GM23338 (cell line): ENCODE data around the gene TMEM150A. TPM values are rescaled to one million over a fixed set of nuclear protein-coding genes. Genes with fewer than 3 reads are reported as not detected.

Experiments
- ATAC-seq: fragments of 200-7000 bp; cut with Tn5 transposase; 3 replicates; pipeline ENCODE4 v1.9.1; 2020
- DNase-seq: peaks from one replicate; pipeline ENCODE4 v3.0.0-alpha.2; 2015; ENCODE audit warnings: low spot score
- H2AFZ ChIP-seq: fragments of 200-600 bp; sonication (generic); 2 replicates; pipeline ENCODE4 v1.8.0; 2016; ENCODE audit warnings: antibody characterized with exemption, mild to moderate bottlenecking, moderate library complexity
- H3F3A ChIP-seq: fragments of 200-600 bp; sonication (generic); replicated peaks from 2 replicates; pipeline ENCODE4 v1.8.0; 2017; ENCODE audit warnings: antibody characterized with exemption, mixed run types, low read depth
- H3K27ac ChIP-seq: fragments of 200-600 bp; sonication (generic); 2 replicates; pipeline ENCODE4 v1.6.1; 2016; ENCODE audit warnings: low read depth
- H3K27me3 ChIP-seq: fragments of 200-600 bp; sonication (generic); 2 replicates; pipeline ENCODE4 v1.8.0; 2016; ENCODE audit warnings: mild to moderate bottlenecking, mixed run types, moderate library complexity; ENCODE audit not compliant: insufficient read depth
- H3K36me3 ChIP-seq: fragments of 200-600 bp; sonication (generic); 2 replicates; pipeline ENCODE4 v1.8.0; 2016; ENCODE audit warnings: mild to moderate bottlenecking; ENCODE audit not compliant: insufficient read depth
- H3K4me1 ChIP-seq: fragments of 200-600 bp; sonication (generic); 2 replicates; pipeline ENCODE4 v1.8.0; 2016; ENCODE audit warnings: mild to moderate bottlenecking, moderate library complexity; ENCODE audit not compliant: insufficient read depth
- H3K4me2 ChIP-seq: fragments of 200-600 bp; sonication (generic); 2 replicates; pipeline ENCODE4 v1.7.1; 2017; ENCODE audit warnings: mixed run types
- H3K4me3 ChIP-seq: fragments of 200-600 bp; sonication (generic); 2 replicates; pipeline ENCODE4 v1.6.1; 2016; ENCODE audit warnings: mixed run types
- H3K79me2 ChIP-seq: fragments of 200-600 bp; sonication (generic); replicated peaks from 2 replicates; pipeline ENCODE4 v1.8.0; 2017; ENCODE audit warnings: mild to moderate bottlenecking; ENCODE audit not compliant: insufficient read depth
- H3K9me2 ChIP-seq: fragments of 200-600 bp; sonication (generic); 2 replicates; pipeline ENCODE4 v1.8.0; 2017; ENCODE audit not compliant: insufficient read depth
- H4K20me1 ChIP-seq: fragments of 200-600 bp; sonication (generic); replicated peaks from 2 replicates; pipeline ENCODE4 v1.8.0; 2017; ENCODE audit warnings: mild to moderate bottlenecking; ENCODE audit not compliant: insufficient read depth
- H3K27ac Mint-ChIP-seq: 2 replicates; pipeline ENCODE4 v1.8.0; 2020; ENCODE audit warnings: inconsistent platforms, mild to moderate bottlenecking, moderate library complexity, mixed read lengths
- H3K27me3 Mint-ChIP-seq: 3 replicates; pipeline ENCODE4 v1.8.0; 2022; ENCODE audit warnings: low read depth, mild to moderate bottlenecking, moderate library complexity, mixed read lengths, inconsistent platforms; ENCODE audit not compliant: insufficient read depth, poor library complexity
- H3K36me3 Mint-ChIP-seq: 3 replicates; pipeline ENCODE4 v1.8.0; 2021; ENCODE audit warnings: low read depth, mild to moderate bottlenecking, inconsistent platforms, moderate library complexity, mixed read lengths
- H3K4me1 Mint-ChIP-seq: 3 replicates; pipeline ENCODE4 v1.8.0; 2020; ENCODE audit warnings: mild to moderate bottlenecking, inconsistent platforms, mixed read lengths
- H3K4me3 Mint-ChIP-seq: 3 replicates; pipeline ENCODE4 v1.8.0; 2021; ENCODE audit warnings: moderate library complexity, mild to moderate bottlenecking, inconsistent platforms, mixed read lengths
- H3K9me3 Mint-ChIP-seq: 3 replicates; pipeline ENCODE4 v1.8.0; 2020; ENCODE audit warnings: moderate library complexity, mild to moderate bottlenecking, inconsistent platforms, mixed read lengths
- CREB1 ChIP-seq: fragments of 250-450 bp; sonication (Bioruptor Pico); IDR thresholded peaks from 2 replicates; pipeline ENCODE4 v1.5.0; 2020; ENCODE audit warnings: low read depth, mild to moderate bottlenecking, moderate library complexity
- JUNB ChIP-seq: IDR thresholded peaks from one replicate; pipeline ENCODE4 v1.6.1; 2016; ENCODE audit warnings: antibody characterized with exemption; ENCODE audit not compliant: unreplicated experiment
- NANOG ChIP-seq: IDR thresholded peaks from 2 replicates; pipeline ENCODE4 v1.6.1; 2016; ENCODE audit warnings: antibody characterized with exemption, borderline replicate concordance
- POLR2AphosphoS5 ChIP-seq: IDR thresholded peaks from 2 replicates; pipeline ENCODE4 v1.6.1; 2016; ENCODE audit warnings: antibody characterized with exemption, low read depth
- STAT1 ChIP-seq: IDR thresholded peaks from one replicate; pipeline ENCODE4 v1.6.1; 2016; ENCODE audit warnings: antibody characterized with exemption; ENCODE audit not compliant: unreplicated experiment
- ZNF114 ChIP-seq: fragments of 250-450 bp; sonication (Bioruptor Pico); IDR thresholded peaks from 2 replicates; pipeline ENCODE4 v1.5.0; 2020; ENCODE audit warnings: mild to moderate bottlenecking, moderate library complexity
- ZNF331 ChIP-seq: fragments of 250-450 bp; sonication (Bioruptor Pico); IDR thresholded peaks from 2 replicates; pipeline ENCODE4 v1.5.0; 2020; ENCODE audit warnings: low read depth, mild to moderate bottlenecking, moderate library complexity
- ZNF462 ChIP-seq: fragments of 250-450 bp; sonication (Bioruptor Pico); IDR thresholded peaks from 2 replicates; pipeline ENCODE4 v1.5.0; 2020; ENCODE audit warnings: mild to moderate bottlenecking, moderate library complexity
- polyA plus RNA-seq: library from polyadenylated mRNA; unstranded; fragments of >200 nt; fragmentation: Nextera tagmentation; extraction: Ambion mirVana; gene quantifications from 2 replicates; pipeline ENCODE4 v1.2.1, GENCODE V29; 2016
- total RNA-seq: library from RNA; depleted of rRNA; stranded (reverse); fragments of >200 nt; shearing (Covaris generic); gene quantifications from 2 replicates; pipeline ENCODE4 v1.2.3, GENCODE V29; 2014
- TF ChIP-seq, protein P1 (sequence below): IDR thresholded peaks from 2 replicates; pipeline ENCODE4 v1.6.1; 2016; ENCODE audit warnings: antibody characterized with exemption
- TF ChIP-seq, protein P2 (sequence below): IDR thresholded peaks from one replicate; pipeline ENCODE4 v1.6.1; 2018; ENCODE audit warnings: antibody characterized with exemption; ENCODE audit not compliant: unreplicated experiment
- TF ChIP-seq, protein P3 (sequence below), 2 experiments: fragments of 200-600 bp in 1 of 2; sonication (generic) in 1 of 2; conservative IDR thresholded peaks; 2 replicates each; pipeline versions ENCODE4 v1.5.1 to v1.6.1; 2016 to 2017; ENCODE audit warnings: antibody characterized with exemption in 2 of 2, low read depth in 2 of 2, mild to moderate bottlenecking in 2 of 2, moderate library complexity in 1 of 2

TMEM150A gene
- total and polyA plus RNA-seq, 2 experiments from 2014 or later, result 16.4 to 27.9 TPM

- DNase-seq (no peak), ATAC-seq (no peak)
- H3K27me3 ChIP-seq, result no peaks in the 10 kb centered on the region
- H3K4me2 ChIP-seq, result no peak overlapping the region
- Mint-ChIP-seq H3K27ac (no peak overlapping the region; the same call in 1 of the 2 replicates), H3K36me3 (peaks cover 44% of the 10 kb centered on the region), H3K9me3 (peaks cover 3% of the 10 kb centered on the region; the same call in 1 of the 3 replicates), H3K27me3 (peaks cover 13% of the 10 kb centered on the region), H3K4me3 (no peak overlapping the region), H3K4me1 (peaks cover 17% of the 10 kb centered on the region)
- H3K79me2 ChIP-seq, result peaks cover 37% of the 10 kb centered on the region
- TF ChIP-seq JUNB (no peak), CREB1 (CRISPR knock-in tag) (no peak), ZNF114 (CRISPR knock-in tag) (no peak), STAT1 (no peak), ZNF331 (CRISPR knock-in tag) (no peak), NANOG (no peak), POLR2AphosphoS5 (no peak), ZNF462 (CRISPR knock-in tag) (no peak)
- TF ChIP-seq, protein P1, sequence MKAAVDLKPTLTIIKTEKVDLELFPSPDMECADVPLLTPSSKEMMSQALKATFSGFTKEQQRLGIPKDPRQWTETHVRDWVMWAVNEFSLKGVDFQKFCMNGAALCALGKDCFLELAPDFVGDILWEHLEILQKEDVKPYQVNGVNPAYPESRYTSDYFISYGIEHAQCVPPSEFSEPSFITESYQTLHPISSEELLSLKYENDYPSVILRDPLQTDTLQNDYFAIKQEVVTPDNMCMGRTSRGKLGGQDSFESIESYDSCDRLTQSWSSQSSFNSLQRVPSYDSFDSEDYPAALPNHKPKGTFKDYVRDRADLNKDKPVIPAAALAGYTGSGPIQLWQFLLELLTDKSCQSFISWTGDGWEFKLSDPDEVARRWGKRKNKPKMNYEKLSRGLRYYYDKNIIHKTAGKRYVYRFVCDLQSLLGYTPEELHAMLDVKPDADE, result no peak
- TF ChIP-seq, protein P2, sequence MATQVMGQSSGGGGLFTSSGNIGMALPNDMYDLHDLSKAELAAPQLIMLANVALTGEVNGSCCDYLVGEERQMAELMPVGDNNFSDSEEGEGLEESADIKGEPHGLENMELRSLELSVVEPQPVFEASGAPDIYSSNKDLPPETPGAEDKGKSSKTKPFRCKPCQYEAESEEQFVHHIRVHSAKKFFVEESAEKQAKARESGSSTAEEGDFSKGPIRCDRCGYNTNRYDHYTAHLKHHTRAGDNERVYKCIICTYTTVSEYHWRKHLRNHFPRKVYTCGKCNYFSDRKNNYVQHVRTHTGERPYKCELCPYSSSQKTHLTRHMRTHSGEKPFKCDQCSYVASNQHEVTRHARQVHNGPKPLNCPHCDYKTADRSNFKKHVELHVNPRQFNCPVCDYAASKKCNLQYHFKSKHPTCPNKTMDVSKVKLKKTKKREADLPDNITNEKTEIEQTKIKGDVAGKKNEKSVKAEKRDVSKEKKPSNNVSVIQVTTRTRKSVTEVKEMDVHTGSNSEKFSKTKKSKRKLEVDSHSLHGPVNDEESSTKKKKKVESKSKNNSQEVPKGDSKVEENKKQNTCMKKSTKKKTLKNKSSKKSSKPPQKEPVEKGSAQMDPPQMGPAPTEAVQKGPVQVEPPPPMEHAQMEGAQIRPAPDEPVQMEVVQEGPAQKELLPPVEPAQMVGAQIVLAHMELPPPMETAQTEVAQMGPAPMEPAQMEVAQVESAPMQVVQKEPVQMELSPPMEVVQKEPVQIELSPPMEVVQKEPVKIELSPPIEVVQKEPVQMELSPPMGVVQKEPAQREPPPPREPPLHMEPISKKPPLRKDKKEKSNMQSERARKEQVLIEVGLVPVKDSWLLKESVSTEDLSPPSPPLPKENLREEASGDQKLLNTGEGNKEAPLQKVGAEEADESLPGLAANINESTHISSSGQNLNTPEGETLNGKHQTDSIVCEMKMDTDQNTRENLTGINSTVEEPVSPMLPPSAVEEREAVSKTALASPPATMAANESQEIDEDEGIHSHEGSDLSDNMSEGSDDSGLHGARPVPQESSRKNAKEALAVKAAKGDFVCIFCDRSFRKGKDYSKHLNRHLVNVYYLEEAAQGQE, result no peak
- TF ChIP-seq, protein P3, sequence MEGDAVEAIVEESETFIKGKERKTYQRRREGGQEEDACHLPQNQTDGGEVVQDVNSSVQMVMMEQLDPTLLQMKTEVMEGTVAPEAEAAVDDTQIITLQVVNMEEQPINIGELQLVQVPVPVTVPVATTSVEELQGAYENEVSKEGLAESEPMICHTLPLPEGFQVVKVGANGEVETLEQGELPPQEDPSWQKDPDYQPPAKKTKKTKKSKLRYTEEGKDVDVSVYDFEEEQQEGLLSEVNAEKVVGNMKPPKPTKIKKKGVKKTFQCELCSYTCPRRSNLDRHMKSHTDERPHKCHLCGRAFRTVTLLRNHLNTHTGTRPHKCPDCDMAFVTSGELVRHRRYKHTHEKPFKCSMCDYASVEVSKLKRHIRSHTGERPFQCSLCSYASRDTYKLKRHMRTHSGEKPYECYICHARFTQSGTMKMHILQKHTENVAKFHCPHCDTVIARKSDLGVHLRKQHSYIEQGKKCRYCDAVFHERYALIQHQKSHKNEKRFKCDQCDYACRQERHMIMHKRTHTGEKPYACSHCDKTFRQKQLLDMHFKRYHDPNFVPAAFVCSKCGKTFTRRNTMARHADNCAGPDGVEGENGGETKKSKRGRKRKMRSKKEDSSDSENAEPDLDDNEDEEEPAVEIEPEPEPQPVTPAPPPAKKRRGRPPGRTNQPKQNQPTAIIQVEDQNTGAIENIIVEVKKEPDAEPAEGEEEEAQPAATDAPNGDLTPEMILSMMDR (conservative IDR thresholded peaks at IDR 0.05; ENCODE audit: low read depth in 2 of 2), result no peak
- H3K27ac ChIP-seq, result 0 out of 2 replicates have a peak overlapping the region, but pooled peaks have one; percentile 66
- H2AFZ ChIP-seq, result no peak overlapping the region
- H4K20me1 ChIP-seq, result peaks cover 34% of the 10 kb centered on the region
- peaks cover 23% of the 10 kb centered on the region; the same call in 1 of the 2 replicates for H3F3A ChIP-seq
- H3K4me1 ChIP-seq, result peaks cover 6% of the 10 kb centered on the region; the same call in 1 of the 2 replicates
- H3K36me3 ChIP-seq, result 0 out of 2 replicates have a peak, but pooled peaks cover 3% of the 10 kb centered on the region
- no peaks in the 10 kb centered on the region for H3K9me2 ChIP-seq
- H3K4me3 ChIP-seq, result no peak overlapping the region
Measured at GRCh38 chr2:85607268-85608215, 5.0 kb upstream of the TMEM150A start.
